Lower leg skin (tissue), 3 donors: ENCODE results near the gene EEFSEC.

Experiments used
- CTCF ChIP-seq, 3 donors: fragments of 450-650 bp; IDR thresholded peaks; one replicate each; pipeline ENCODE4 v1.5.1; 2016; ENCODE audit warnings: antibody characterized with exemption in 3 of 3, mild to moderate bottlenecking in 3 of 3, moderate library complexity in 2 of 3
- POLR2A ChIP-seq, 2 donors: fragments of 450-650 bp; IDR thresholded peaks; one replicate each; pipeline ENCODE4 v1.6.1; 2016 to 2017; ENCODE audit warnings: antibody characterized with exemption in 2 of 2, mild to moderate bottlenecking in 1 of 2, moderate library complexity in 1 of 2

GRCh38 chr3:128445357-128445756, 292.1 kb downstream of the EEFSEC start:
- TF ChIP-seq CTCF (IDR thresholded peaks at IDR 0.05) (no peak), POLR2A (IDR thresholded peaks at IDR 0.05) (no peak)
